CD4-positive, alpha-beta T cell treated with Interleukin-17A for 4 hours (primary cell): ENCODE results near the gene PGP.

ENCODE experiments used
- DNase-seq: peaks from one replicate; pipeline ENCODE4 v3.0.0-alpha.2; 2020; ENCODE audit warnings: mixed read lengths

The PGP gene

DNA sequence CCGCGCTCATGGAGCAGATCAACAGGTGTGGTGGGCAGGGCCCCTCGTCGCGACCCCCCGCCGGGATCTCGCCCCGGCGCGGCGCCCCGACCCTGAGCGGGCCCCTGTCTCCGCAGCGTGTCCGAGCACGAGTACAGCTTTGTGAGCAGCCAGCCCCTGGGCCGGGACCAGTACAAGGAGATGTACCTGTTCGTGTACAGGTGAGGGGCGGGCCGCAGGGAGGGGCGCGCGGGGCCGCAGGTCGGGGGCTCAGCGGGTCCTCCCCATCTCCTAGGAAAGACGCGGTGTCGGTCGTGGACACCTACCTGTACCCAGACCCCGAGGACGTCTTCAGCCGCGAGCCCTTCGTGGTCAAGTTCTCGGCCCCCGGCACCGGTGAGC lies 22.5 kb upstream of the PGP start:
- DNase-seq = no peak

GRCh38 chr16:2236337-2237101 lies 21.9 kb upstream of the PGP start, which contains the start of gene DNASE1L2:
TSS of gene DNASE1L2 (plus strand) at chr16:2236444. CDS start at chr16:2236817, 373 bp downstream.
- DNase-seq = no peak

GRCh38 chr16:2235695-2236336 lies 21.2 kb upstream of the PGP start:
- DNase-seq = no peak

GRCh38 chr16:2235234-2235651 lies 20.6 kb upstream of the PGP start:
- DNase-seq = no peak

DNA sequence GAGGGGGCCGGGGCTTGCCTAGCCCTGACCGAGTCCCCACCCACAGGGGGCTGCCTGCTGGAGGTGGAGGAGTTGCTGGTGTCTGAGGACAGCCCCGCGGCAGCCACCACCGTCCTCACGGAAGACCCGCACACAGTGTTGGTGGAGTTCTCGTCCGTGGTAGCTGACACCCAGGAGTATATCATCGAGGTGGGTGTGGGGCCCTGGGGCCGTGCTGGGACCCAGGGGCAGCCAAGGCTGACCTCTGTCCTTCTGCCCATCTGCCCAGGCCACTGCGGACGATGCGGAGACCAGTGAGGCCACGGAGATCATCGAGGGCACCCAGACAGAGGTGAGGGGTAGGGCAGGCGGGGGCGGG lies 20.2 kb upstream of the PGP start:
- no peak for DNase-seq

DNA sequence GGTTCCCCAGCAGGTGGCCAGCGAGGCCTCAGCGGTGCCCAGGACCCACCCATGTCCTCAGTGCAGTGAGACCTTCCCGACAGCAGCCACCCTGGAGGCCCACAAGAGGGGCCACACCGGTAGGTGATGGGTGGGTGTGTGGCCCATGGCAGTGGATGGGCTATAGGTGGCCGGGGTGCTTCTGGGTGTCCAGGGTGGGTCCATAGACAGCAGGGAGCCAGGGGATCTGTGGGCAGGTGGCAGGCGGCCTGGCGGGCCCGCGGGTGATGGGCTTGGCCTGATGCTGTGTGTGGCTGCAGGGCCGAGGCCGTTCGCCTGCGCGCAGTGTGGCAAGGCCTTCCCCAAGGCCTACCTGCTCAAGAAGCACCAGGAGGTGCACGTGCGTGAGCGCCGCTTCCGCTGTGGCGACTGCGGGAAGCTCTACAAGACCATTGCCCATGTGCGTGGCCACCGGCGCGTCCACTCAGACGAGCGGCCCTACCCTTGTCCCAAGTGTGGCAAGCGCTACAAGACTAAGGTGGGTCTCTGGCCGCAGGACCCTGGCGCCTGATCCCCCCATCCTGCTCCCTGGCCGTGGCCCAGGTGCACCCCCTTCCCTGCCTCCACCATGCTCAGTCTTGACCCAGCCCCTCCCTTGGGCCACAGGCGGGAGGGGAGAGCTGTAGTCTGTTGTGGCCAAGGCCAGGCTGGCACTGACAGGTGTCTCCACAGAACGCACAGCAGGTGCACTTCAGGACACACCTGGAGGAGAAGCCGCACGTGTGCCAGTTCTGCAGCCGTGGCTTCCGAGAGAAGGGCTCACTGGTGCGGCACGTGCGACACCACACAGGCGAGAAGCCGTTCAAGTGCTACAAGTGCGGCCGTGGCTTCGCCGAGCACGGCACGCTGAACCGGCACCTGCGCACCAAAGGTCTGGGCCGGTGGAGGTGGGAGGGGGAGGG lies 19.5 kb upstream of the PGP start:
- no peak for DNase-seq

DNA sequence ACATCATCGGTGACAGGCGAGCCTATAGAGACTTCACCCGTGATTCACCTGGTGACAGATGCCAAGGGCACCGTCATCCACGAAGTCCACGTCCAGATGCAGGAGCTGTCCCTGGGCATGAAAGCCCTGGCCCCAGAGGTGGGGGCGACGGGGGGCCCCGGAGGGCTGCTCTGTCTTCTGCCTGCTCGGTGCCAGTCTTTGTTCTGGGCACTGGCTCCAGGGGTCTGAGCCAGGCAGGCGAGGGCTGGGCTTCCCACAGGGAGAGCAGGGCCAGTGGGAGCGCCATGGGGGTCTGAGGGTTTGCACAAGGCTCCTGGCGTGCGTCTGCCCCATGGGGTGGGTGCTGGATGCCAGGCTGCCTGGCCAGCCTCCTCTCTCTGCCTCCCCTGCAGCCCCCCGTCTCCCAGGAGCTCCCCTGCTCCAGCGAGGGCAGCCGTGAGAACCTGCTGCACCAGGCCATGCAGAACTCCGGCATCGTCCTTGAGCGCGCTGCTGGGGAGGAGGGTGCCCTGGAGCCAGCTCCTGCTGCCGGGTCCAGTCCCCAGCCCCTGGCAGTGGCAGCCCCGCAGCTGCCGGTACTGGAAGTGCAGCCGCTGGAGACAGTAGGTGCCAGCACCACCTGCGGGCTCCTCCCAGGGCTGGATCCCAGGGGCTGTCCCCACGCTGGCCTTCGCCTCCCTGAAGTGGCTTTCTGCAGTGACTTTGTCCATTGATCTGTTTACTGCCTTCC lies 18.6 kb upstream of the PGP start:
- DNase-seq = no peak

DNA sequence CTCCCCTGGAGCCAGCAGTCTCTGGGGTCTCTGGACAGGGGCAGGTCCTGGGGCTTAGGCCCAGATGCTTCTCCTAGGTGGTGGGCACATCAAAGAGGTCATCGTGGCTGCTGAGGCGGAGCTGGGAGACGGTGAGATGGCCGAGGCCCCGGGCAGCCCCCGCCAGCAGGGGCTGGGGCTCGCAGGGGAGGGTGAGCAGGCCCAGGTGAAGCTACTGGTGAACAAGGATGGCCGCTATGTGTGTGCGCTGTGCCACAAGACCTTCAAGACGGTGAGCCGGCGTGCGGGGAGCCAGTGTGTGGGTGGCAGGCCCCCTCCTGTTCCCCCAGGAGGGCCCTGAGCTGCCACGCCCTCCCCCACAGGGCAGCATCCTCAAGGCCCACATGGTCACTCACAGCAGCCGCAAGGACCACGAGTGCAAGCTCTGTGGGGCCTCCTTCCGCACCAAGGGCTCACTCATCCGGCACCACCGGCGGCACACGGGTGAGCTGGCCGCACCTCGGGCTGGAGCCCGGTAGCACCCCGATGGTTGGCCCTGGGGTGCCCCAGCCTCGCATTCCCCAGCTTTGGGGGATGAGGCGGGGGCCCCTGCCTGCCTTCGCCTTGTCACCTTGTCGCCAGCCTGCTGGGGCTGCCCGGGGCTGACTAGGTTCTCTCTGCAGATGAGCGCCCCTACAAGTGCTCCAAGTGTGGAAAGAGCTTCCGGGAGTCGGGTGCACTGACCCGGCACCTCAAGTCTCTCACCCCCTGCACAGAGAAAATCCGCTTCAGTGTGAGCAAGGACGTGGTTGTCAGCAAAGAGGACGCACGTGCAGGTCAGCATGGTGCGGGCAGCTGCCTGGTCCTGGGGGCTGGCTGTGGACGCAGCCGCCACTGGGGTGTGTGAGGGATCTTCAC lies 17.7 kb upstream of the PGP start:
- no peak for DNase-seq

DNA sequence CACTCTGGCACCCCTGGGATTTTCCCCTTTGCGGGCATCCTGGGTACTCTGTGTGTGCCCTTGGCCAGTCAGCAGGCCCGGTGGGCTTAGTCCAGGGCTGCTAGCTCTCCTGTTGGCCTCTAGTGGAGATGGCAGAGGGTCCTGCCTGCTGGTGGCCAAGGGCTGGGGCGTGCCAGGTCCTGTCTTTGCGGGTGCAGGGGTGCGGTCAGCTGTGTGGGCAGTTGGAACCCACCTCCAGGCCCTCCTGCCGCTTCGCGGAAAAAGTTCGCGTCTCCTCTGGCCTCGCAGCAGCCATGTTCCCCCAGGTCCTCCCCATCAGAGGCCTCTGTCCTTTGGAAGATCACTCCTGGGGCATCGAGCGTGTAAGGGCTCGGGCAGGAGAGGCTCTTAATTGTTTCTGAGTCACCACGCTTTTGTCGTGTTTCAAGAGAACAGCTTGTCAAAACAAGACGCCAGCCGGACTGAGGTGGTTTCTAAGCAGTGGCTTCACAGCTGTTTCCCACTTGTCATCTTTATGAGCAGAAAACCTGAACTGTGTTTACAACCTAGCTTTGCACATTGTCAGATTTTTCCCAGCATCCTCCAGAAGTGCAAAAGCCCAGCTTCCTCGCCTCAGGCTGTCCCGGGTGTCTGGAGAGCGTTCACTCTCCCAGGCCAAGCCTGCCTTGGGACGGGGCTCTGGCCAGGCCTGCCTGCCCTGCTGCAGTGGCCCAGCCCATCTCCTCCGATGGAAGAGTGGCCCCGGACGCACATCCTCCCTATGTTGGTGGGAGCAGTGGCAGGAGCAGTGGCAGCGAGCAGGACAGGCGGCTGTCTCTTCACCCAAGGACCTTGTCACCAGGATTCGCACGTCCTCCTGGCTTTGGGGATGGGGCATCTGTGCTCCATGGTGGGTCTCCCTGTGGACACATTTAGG lies 16.6 kb upstream of the PGP start:
- no peak for DNase-seq

DNA sequence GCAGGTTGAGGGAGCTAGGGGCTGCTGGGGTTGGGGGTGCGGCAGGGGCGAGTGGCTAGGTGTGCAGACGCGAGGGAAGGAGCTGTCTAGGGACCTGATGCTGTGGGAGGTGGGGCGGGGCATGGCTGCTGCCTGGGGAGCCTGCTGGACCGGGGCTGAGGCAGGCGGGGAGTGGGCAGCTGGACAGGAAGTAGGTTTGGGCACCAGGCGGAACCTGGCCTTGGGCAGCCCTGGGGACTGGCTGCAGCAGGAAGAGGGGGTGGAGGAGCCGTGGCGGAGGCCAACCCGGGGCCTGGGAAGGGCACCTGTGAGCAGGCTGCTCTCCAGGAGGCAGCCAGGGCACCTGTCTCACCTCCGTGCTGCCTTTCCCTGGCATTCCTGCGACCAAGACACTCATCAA lies 15.7 kb upstream of the PGP start:
- no peak for DNase-seq

DNA sequence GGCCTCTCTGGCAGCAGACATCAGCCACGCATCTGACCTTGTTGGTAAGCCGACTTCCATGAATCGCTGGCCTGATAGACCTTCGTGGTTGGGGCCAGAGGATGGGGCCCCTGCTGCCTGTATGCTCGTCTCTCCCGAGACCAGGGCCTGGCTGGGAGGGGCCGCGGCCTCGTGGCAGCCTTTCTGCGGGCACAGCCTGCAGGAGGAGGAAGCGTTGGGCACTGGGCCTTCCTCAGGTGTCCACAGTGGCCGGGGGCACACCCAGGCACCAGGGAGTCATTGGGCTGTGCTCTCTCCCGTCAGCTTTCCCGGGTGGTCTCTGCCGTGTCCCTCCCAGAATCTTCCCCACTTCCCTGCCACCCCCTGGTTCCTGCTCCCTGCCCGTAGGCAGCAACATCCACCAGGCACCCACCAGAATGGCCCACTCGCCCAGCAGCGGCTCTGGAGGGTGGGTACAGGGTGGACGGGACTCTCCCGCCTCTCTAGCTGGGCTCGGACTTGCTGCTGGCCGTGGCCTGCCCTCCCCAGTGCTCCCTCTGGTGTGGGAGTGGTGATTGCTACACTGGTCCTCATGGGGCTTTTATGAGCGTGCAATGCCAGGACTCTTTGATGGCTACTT lies 15.1 kb upstream of the PGP start:
- no peak for DNase-seq

- no peak for DNase-seq
Observed at GRCh38 chr16:2229091-2229490, 14.5 kb upstream of the PGP start.

- no peak for DNase-seq
Observed at GRCh38 chr16:2228161-2228824, 13.7 kb upstream of the PGP start.

DNA sequence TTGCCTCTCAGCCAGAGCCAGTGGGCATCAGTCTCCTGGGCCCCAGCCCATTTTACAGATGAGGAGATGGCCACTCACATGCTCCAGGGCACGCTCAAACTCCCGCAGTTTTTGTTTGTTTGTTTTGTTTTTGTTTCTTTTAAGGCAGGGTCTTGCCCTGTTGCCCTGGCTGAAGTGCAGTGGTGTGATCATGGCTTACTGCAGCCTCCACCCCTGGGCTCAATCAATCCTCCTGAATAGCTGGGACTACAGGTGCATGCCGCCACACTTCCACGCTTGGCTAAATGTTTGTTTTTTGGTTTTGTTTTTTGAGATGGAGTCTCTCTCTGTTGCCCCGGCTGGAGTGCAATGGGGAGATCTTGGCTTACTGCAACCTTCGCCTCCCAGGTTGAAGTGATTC lies 12.3 kb upstream of the PGP start:
- DNase-seq = no peak

DNA sequence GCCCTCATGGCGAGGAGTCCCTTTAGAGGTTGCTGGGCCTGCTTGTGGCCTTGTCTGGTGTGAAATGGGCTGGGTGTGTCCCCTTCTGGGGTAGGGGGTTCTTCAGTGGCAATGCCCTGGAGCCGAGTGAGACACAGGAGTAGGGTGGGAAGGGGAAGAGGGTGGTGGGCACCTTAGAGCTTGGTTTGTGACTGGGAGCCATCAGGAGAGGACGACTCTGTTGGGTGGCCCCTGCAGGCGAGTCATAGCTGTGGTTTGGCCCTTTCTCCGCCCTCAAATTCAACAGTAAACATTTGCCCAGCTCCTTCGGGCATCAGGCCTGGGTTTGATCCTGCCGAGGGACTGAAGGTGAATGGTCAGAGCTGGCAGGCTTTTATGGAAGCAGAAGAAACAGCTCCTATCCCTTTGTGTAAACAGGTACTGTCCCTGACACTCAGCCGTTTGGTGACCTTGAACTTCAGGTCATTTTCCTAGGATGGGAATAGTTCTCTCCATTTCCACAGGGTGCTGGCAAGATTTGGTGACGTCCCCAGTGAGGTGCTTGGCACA lies 11.7 kb upstream of the PGP start:
- no peak for DNase-seq

GRCh38 chr16:2223942-2224486 lies 9.4 kb upstream of the PGP start:
- peak; percentile 40 for DNase-seq

GRCh38 chr16:2223221-2223941 lies 8.7 kb upstream of the PGP start, which contains the start of gene E4F1:
TSS of gene E4F1 (plus strand) at chr16:2223591. CDS start at chr16:2223614, 23 bp downstream.
- DNase-seq = peak; percentile 100

GRCh38 chr16:2216330-2216729 lies 1.7 kb upstream of the PGP start:
- DNase-seq = no peak
